ENCODE measurements around the gene MCRS1.

The MCRS1 gene

DNA sequence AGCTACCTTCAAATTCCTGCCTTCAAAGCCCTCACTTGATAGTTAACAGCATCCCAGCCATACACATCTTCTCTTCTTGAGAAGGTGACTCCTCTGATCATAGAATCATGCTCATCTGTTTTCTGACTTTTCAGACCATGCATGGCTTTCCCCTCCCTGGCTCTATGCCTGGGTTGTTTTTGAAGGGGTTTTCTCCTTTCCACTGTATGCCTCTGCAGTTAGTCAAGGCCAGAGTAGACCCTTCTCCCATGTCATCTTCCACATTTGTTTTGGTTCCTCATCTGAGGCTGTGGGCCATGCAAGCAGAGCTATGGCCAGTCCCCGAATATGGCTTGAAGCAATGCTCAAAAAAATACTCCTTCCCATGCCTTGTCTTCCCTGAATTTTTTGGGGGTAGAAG, 14.3 kb upstream of the MCRS1 start:
- no peak for DNase-seq

DNA sequence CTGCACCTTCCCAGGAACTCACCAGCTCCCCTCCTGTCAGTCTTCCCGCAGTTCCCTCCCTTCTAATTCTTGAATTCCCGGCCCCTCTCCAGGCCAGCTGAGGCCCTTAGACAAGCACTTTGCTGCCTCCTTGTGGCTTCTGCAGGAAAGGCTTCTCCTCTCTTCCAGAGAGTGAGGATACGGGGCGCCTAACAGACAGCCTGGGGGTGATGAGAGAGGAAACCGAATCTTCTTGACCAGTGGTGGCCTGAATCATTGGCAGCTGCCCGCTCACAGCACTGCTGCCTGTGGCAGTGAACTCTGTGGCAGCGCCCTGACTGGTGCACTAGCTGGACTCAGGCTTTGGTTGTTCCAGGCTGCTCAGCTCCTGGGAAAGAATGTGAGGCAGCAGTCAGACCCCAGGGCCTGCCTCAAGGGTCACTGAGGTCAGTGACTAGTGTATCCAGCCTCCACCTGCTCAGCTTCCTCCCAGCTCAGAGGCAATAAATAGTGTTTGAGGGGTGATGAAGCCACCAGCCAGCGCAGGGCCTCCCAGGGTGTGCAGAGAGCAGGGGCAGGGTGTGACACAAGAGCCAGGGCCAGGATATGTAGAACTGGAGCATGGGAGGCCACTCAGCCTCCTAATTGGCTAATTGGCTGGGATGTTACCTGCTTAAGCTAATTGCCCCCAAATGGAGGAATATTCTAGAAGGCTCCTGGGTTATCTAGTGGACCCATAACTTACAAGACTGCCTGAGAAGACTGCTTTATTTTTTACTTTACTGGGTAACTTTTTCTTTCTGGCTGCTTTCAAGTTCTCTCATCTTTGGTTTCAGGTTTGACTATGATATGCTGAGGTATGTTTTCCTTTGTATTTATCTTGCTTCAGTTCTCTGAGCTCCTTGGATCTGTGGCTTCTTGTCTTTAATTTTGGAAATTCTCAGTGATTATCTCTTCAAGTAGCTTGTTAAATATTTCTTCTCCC, 12.9 kb upstream of the MCRS1 start:
- DNase-seq = peak in 11 of 14 donors; percentile 12 to 56 (median 41)

DNA sequence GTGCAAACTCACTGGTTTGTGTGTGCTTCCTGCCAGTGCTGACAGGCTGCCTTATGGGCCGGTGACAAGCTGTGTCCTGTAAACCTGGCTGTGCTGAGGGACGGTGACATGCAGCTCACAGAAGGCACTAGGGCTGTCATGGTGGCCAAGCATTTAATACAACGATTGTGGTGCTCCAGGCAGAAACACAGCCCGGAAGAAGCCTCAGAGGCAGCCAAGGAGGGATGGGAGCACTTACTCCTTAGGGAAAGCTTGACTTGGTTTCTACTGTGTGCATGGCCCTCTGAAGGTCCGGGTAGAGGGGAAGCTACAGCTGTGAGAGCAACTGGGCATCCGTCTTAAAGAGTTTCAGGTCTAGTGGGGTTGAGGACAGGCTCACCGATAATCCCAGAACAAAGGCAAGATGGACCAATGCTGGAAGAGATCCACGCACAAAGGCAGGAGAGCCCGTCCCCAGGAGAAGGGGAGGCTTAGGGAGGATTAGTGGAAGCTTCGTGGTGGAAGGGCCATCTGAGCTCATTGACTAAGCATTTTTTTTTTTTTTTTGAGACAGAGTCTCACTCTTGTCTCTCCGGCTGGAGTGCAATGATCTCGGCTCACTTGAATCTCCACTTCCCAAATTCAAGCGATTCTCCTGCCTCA, 10.7 kb upstream of the MCRS1 start:
- DNase-seq = no peak

- no peak for DNase-seq
Measured at GRCh38 chr12:49577589-49578315, 9.8 kb upstream of the MCRS1 start.

DNA sequence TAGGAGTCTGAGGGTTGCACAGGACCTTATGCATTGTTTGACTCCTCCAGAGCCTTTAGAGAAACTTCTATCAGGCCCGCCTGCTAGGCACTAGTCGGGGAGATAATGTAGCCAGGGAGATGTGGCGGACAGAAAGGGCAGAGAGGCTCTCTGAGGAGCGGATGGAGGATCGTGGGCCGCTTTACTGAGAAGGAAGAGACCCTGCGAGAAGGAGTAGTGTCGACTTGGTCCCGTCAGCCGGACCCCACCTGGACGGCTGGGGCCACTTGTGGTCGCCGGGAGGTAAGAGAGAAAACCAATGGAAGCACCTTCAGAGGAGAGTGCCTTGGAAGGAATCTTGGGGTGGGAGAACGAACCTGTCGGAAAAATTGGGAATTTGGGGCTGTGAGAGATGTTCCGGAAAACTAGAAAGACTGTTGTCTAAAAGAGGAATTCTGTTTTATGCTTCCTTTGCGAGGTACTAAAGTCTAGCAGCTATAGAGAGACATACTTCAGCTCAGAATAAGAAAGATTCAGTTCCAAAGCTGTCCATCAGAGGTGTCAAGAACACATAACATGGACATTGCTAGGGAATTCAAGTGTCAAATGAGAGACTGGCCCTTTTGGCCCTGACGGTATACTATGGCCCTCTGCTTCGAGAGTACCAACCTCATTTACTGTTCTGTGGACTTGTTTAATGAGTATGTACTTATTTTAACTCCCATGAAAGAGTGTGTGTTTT, 660 bp upstream of the MCRS1 start:
- no peak for DNase-seq

- no peak for DNase-seq
Measured at GRCh38 chr12:49567302-49567610, 686 bp downstream of the MCRS1 start.

- no peak for DNase-seq
Measured at GRCh38 chr12:49566361-49566760, 1.6 kb downstream of the MCRS1 start.

- no peak for DNase-seq
Measured at GRCh38 chr12:49565406-49566265, 2.3 kb downstream of the MCRS1 start.

- no peak for DNase-seq
Measured at GRCh38 chr12:49564686-49565405, 3.1 kb downstream of the MCRS1 start.

- no peak for DNase-seq
Measured at GRCh38 chr12:49563951-49564685, 3.8 kb downstream of the MCRS1 start.

GRCh38 chr12:49562831-49563230, 5.1 kb downstream of the MCRS1 start:
- DNase-seq = no peak

DNA sequence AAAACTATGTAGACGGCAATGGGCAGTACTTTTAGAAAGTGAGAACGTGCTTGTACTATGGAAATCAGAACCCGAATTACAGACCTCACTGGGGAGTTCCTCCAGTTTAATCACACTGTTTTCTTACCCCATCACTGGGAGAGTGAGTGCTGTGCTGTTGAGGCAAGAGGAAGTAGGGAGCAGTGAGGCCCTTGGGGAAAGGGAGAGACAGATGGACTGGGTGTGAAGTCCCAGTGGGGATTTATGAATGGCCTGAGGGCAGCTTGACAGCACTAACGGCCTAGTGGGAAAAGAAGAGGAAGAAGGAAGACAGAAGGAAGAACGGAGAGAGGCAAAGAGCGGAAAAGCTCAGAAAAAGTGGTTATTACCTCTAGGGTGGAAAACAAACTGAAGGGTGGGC, 5.7 kb downstream of the MCRS1 start:
- no peak for DNase-seq

GRCh38 chr12:49560695-49561094, 7.2 kb downstream of the MCRS1 start:
- no peak for DNase-seq

GRCh38 chr12:49559011-49559675, 8.8 kb downstream of the MCRS1 start:
- DNase-seq = no peak

GRCh38 chr12:49558526-49558925, 9.4 kb downstream of the MCRS1 start:
- no peak for DNase-seq

DNA sequence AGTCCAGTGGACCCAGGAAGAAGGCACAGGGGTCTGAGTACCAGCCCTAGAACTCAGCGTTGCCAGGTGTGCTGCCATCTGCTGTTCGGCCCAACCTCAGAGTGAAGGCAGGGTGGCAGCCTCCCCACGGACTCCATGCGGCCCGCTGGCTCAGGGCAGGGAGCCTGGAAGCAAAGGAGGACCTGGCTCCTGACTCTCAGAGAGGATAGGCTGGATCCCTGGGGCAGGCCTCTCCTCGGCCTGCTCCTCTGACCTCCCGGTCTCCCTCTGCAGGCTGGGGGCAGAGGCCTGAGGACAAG, 10.1 kb downstream of the MCRS1 start:
- DNase-seq = no peak

DNA sequence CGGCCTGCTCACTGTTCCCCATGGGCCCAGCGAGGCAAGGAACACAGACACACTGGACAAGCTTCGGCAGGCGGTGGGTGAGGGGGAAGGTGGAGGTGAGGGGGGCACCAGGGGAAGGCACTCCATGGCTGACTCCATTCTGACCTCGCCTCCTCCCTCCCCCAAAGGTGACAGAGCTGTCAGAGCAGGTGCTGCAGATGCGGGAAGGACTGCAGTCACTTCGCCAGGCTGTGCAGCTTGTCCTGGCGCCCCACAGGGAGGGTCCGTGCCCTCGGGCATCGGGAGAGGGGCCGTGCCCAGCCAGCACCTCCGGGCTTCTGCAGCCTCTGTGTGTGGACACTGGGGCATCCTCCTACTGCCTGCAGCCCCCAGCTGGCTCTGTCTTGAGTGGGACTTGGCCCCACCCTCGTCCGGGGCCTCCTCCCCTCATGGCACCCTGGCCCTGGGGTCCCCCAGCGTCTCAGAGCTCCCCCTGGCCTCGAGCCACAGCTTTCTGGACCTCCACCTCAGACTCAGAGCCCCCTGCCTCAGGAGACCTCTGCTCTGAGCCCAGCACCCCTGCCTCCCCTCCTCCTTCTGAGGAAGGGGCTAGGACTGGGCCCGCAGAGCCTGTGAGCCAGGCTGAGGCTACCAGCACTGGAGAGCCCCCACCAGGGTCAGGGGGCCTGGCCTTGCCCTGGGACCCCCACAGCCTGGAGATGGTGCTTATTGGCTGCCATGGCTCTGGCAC, 10.6 kb downstream of the MCRS1 start:
- no peak for DNase-seq

DNA sequence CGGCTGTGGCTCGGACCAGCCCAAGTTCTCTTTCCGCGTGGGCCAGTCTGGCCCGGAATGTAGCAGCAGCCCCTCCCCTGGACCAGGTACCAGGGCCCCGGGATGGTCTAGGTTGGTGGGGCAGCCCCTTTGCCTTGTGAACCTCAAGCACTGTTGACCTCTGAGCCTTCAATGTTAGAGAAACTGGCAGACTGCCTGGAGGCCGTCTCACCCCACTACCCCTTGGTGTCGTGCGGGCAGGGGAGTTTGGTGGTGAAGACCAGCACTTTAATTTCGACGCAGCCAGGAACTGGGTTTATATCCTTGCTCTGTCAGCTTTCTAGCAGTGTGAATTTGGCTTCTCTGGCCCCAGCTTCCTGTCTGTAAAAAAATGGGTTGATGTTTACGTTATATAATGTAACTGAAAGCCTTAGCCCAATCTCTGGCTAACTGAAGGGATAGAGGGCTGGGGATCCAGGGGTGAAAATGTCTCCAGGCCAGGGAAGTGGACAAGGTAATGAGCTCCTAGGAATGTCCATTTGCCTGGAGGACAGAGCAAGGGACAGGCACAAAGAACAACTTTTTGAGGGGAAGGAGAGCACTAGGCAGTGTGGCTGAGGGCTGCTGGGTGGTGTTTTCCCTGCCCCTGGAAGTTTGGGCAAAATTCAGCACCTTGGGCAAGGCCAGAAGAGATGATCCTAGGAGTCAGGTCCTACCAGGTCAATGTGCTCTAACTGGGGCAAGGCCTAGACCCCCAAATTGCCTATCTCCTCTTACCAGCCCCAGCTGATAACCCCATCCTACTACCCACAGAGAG, 11.4 kb downstream of the MCRS1 start:
- DNase-seq = no peak
